GM12872 (cell line): ENCODE data around the gene ATAD1.

ENCODE experiments used
- TF ChIP-seq, protein P1 (sequence below): IDR thresholded peaks from 3 replicates; pipeline ENCODE4 v1.5.1; 2011; ENCODE audit warnings: low read depth, mild to moderate bottlenecking, low read length, moderate library complexity; ENCODE audit not compliant: insufficient read depth

The ATAD1 gene

DNA sequence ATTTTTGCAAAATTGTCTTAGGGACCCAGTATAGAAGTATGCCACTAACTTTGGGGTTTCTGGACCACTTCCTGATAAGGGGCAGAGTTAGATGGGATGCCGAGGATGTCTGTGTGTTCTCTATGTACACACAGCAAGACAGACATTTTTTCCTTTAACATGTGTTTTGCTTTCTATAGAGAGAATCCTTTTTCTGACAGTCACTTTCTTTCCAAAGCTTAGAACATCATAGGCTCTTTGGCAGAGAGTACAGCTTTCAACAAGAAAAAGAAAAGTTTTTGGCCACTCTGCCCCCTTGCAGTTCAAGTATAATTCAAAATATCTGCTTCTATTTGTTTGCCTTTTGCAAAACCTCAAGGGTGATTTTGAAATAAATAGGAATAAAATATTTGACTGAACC, 114.3 kb downstream of the ATAD1 start:
- TF ChIP-seq, protein P1, sequence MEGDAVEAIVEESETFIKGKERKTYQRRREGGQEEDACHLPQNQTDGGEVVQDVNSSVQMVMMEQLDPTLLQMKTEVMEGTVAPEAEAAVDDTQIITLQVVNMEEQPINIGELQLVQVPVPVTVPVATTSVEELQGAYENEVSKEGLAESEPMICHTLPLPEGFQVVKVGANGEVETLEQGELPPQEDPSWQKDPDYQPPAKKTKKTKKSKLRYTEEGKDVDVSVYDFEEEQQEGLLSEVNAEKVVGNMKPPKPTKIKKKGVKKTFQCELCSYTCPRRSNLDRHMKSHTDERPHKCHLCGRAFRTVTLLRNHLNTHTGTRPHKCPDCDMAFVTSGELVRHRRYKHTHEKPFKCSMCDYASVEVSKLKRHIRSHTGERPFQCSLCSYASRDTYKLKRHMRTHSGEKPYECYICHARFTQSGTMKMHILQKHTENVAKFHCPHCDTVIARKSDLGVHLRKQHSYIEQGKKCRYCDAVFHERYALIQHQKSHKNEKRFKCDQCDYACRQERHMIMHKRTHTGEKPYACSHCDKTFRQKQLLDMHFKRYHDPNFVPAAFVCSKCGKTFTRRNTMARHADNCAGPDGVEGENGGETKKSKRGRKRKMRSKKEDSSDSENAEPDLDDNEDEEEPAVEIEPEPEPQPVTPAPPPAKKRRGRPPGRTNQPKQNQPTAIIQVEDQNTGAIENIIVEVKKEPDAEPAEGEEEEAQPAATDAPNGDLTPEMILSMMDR = no peak

DNA sequence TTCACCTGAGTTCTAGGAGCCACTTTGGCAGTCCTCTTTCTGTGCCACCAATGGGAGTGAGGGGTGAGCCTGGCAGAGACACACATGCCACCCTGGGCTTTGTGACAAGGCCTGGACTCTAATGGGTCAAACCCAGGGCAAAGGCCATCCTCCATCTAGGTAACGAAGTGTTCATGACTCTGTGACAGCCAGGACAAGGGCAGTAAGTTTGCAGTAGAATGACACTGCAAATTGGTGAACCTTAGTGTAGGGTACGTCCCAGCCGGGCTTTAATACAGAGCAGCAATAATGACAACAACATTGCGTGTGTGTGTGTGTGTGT, 115.1 kb downstream of the ATAD1 start:
- TF ChIP-seq, protein P1 = no peak

DNA sequence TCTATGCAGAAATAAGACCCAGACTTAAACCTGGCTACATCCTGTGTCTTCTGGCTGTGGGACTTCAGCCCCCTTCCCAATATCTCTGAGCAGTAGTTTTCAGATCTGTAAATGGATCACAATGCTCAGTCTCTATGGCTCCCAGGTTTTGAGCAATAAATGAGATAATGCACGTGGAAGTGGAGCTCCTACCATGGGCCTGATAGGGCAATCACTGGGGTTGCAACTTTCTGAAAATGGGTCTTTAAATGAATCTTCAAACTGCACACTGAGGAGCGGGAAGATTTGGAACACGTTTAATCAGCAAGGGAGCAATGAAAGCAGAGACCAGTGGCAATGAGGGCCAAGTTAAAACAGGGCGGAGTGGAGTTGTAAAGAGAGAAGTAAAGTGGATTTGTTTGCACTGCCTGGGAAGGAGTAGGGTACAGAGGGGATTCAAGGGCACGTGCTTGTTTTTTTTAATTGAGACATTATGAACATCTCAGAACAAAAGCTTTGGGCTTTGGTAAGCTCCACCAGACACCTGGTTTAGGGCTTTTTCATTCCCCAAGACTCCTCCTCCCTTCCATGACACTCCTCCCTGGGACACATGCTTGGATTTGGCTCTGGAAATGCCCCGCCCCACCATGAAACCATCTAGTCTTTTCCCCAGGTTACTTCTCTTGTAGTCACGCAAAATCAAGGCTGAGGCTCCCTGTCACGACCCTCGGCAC, 115.6 kb downstream of the ATAD1 start:
- TF ChIP-seq, protein P1 = no peak
